ENCODE measurements around the gene CDKN2AIP. TPM values are rescaled to one million over a fixed set of nuclear protein-coding genes. Genes with fewer than 3 reads are reported as not detected.

Gene CDKN2AIP
- total and polyA plus RNA-seq, 10 of the 15 experiments (the other 5 are each of a cell fraction or from before 2014, with no cell fraction given), result 6.0 to 22.7 (median 15.9) TPM

DNA sequence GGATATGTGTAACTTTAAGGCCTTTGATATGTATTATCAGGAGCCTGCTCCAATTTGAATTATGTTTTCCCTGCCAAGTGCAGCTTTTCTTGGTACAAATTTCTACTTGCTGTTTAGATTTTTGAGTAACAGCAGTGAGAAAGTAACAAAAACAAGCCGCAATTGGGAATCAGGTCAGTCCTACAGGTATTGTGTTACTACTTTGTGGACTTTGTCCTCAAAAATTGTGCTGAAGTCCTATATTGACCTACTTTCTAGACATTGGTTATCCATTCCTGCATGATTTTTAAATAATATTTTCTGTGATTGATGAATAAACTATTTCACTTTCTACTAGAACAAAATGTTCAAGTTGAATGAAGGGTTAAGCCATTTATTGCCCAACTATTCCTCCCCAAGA, 5.7 kb downstream of the CDKN2AIP start:
- Histone ChIP-seq H3K79me2 (ENCODE audit: control insufficient read depth, insufficient read depth, low read length) (peaks cover 21% of the 10 kb centered on the region), H3K4me2 (ENCODE audit: control insufficient read depth, insufficient read depth) (no peak overlapping the region), H2AFZ (ENCODE audit: control insufficient read depth, low read depth, low read length) (no peak overlapping the region), H4K20me1 (ENCODE audit: control insufficient read depth, insufficient read depth) (no peaks in the 10 kb centered on the region), H3K4me3 (no peak overlapping the region), H3K4me1 (ENCODE audit: control insufficient read depth, insufficient read depth, low read length) (peaks cover 7% of the 10 kb centered on the region), H3K27me3 (replicated peaks in 1 of 2; ENCODE audit: control insufficient read depth in 2 of 2, insufficient read depth in 2 of 2, low read length in 1 of 2) (no peaks in the 10 kb centered on the region), H3K27ac (ENCODE audit: control insufficient read depth, insufficient read depth) (no peak overlapping the region), H3K9ac (ENCODE audit: control insufficient read depth, insufficient read depth, low read length) (no peak overlapping the region), H3K36me3 (ENCODE audit: control insufficient read depth in 2 of 2, insufficient read depth in 2 of 2, low read length in 1 of 2) (peaks cover 4 to 13% of the 10 kb centered on the region in 2 experiments; a peak in 3 of 4 replicates), H3K9me3 (replicated peaks; ENCODE audit: control insufficient read depth, insufficient read depth, low read length) (no peaks in the 10 kb centered on the region)
- FAIRE-seq (no peak), DNase-seq (ENCODE audit: low read depth, low spot score) (no peak), ATAC-seq (no peak)
- in situ Hi-C loops (cut with MboI) (no loop called here), intact Hi-C loops (cut with micrococcal nuclease; ENCODE audit: unreplicated experiment) (no loop called here)
- BruUV-seq (replicated peaks), result no TSS peak
- ChIA-PET RAD21 (ENCODE audit: unreplicated experiment) (no interaction called here), SMC1A (ENCODE audit: uncharacterized antibody, unreplicated experiment) (no interaction called here), POLR2A (no interaction called here), CTCF (interaction anchor here (1.2 to 1.3 kb wide), 2 partner anchors 12 to 19 kb away, joined by 3 read pairs; no protein-coding TSS in a partner anchor)
- 100% methylated on average over 1 of the region's 1 CpG for WGBS (ENCODE audit: insufficient coverage, insufficient replicate concordance, low lambda C conversion rate, missing lambda C conversion rate)
- TF ChIP-seq CREM (IDR thresholded peaks at IDR 0.05; ENCODE audit: low read depth), result no peak
- no peak for TF ChIP-seq SPI1 (IDR thresholded peaks at IDR 0.05; ENCODE audit: borderline replicate concordance, insufficient read depth, low read depth, low read length)
- no peak for TF ChIP-seq RB1 (IDR thresholded peaks at IDR 0.05; ENCODE audit: borderline replicate concordance)
- TF ChIP-seq CHD2 (IDR thresholded peaks at IDR 0.05; ENCODE audit: borderline replicate concordance, low read depth, low read length), result no peak
- TF ChIP-seq BHLHE40 (IDR thresholded peaks at IDR 0.05; ENCODE audit: borderline replicate concordance in 1 of 2, low read depth in 2 of 2, low read length in 1 of 2), result no peak
- TF ChIP-seq, protein P1, sequence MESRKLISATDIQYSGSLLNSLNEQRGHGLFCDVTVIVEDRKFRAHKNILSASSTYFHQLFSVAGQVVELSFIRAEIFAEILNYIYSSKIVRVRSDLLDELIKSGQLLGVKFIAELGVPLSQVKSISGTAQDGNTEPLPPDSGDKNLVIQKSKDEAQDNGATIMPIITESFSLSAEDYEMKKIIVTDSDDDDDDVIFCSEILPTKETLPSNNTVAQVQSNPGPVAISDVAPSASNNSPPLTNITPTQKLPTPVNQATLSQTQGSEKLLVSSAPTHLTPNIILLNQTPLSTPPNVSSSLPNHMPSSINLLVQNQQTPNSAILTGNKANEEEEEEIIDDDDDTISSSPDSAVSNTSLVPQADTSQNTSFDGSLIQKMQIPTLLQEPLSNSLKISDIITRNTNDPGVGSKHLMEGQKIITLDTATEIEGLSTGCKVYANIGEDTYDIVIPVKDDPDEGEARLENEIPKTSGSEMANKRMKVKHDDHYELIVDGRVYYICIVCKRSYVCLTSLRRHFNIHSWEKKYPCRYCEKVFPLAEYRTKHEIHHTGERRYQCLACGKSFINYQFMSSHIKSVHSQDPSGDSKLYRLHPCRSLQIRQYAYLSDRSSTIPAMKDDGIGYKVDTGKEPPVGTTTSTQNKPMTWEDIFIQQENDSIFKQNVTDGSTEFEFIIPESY (IDR thresholded peaks at IDR 0.05), result no peak
- no peak for TF ChIP-seq SMAD5 (IDR thresholded peaks at IDR 0.05; ENCODE audit: low read depth)
- no peak for TF ChIP-seq SP1 (IDR thresholded peaks at IDR 0.05; ENCODE audit: low read depth, low read length)
- TF ChIP-seq, protein P2, sequence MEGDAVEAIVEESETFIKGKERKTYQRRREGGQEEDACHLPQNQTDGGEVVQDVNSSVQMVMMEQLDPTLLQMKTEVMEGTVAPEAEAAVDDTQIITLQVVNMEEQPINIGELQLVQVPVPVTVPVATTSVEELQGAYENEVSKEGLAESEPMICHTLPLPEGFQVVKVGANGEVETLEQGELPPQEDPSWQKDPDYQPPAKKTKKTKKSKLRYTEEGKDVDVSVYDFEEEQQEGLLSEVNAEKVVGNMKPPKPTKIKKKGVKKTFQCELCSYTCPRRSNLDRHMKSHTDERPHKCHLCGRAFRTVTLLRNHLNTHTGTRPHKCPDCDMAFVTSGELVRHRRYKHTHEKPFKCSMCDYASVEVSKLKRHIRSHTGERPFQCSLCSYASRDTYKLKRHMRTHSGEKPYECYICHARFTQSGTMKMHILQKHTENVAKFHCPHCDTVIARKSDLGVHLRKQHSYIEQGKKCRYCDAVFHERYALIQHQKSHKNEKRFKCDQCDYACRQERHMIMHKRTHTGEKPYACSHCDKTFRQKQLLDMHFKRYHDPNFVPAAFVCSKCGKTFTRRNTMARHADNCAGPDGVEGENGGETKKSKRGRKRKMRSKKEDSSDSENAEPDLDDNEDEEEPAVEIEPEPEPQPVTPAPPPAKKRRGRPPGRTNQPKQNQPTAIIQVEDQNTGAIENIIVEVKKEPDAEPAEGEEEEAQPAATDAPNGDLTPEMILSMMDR (IDR thresholded peaks at IDR 0.05 in 2 of 3, conservative IDR thresholded peaks at IDR 0.05 in 1 of 3; ENCODE audit: control insufficient read depth in 2 of 3, extremely low read depth in 1 of 3, insufficient read depth in 1 of 3, low read depth in 3 of 3, low read length in 3 of 3), result no peak
- no peak for TF ChIP-seq MXI1 (IDR thresholded peaks at IDR 0.05; ENCODE audit: low read depth, low read length)
- TF ChIP-seq, protein P3, sequence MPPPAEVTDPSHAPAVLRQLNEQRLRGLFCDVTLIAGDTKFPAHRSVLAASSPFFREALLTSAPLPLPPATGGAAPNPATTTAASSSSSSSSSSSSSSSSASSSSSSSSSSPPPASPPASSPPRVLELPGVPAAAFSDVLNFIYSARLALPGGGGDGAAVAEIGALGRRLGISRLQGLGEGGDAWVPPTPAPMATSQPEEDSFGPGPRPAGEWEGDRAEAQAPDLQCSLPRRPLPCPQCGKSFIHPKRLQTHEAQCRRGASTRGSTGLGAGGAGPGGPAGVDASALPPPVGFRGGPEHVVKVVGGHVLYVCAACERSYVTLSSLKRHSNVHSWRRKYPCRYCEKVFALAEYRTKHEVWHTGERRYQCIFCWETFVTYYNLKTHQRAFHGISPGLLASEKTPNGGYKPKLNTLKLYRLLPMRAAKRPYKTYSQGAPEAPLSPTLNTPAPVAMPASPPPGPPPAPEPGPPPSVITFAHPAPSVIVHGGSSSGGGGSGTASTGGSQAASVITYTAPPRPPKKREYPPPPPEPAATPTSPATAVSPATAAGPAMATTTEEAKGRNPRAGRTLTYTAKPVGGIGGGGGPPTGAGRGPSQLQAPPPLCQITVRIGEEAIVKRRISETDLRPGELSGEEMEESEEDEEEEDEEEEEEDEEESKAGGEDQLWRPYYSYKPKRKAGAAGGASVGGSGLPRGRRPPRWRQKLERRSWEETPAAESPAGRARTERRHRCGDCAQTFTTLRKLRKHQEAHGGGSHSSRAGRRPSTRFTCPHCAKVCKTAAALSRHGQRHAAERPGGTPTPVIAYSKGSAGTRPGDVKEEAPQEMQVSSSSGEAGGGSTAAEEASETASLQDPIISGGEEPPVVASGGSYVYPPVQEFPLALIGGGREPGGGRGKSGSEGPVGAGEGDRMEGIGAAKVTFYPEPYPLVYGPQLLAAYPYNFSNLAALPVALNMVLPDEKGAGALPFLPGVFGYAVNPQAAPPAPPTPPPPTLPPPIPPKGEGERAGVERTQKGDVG (CRISPR knock-in tag; IDR thresholded peaks at IDR 0.05), result no peak
- TF ChIP-seq, protein P4, sequence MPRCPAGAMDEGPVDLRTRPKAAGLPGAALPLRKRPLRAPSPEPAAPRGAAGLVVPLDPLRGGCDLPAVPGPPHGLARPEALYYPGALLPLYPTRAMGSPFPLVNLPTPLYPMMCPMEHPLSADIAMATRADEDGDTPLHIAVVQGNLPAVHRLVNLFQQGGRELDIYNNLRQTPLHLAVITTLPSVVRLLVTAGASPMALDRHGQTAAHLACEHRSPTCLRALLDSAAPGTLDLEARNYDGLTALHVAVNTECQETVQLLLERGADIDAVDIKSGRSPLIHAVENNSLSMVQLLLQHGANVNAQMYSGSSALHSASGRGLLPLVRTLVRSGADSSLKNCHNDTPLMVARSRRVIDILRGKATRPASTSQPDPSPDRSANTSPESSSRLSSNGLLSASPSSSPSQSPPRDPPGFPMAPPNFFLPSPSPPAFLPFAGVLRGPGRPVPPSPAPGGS (IDR thresholded peaks at IDR 0.05; ENCODE audit: borderline replicate concordance, insufficient read depth, low read depth, low read length, poor library complexity, severe bottlenecking), result no peak
- TF ChIP-seq SIX5 (IDR thresholded peaks at IDR 0.05; ENCODE audit: low read depth, low read length, severe bottlenecking), result no peak
- no peak for TF ChIP-seq EZH2 (IDR thresholded peaks at IDR 0.05; ENCODE audit: borderline replicate concordance, control insufficient read depth, low read depth, low read length)
- no peak for TF ChIP-seq TCF7 (IDR thresholded peaks at IDR 0.05; ENCODE audit: borderline replicate concordance)
- no peak for TF ChIP-seq DPF2 (IDR thresholded peaks at IDR 0.05)

Measured in GM12878 (cell line).